HG02870 (cell line): ENCODE results near the gene SFXN2.

Experiments used
- ATAC-seq: cut with Tn5 transposase; IDR thresholded peaks from one replicate; pipeline ENCODE4 v1.9.1; 2021; ENCODE audit warnings: mild to moderate bottlenecking, moderate library complexity; ENCODE audit not compliant: unreplicated experiment

The SFXN2 gene

DNA sequence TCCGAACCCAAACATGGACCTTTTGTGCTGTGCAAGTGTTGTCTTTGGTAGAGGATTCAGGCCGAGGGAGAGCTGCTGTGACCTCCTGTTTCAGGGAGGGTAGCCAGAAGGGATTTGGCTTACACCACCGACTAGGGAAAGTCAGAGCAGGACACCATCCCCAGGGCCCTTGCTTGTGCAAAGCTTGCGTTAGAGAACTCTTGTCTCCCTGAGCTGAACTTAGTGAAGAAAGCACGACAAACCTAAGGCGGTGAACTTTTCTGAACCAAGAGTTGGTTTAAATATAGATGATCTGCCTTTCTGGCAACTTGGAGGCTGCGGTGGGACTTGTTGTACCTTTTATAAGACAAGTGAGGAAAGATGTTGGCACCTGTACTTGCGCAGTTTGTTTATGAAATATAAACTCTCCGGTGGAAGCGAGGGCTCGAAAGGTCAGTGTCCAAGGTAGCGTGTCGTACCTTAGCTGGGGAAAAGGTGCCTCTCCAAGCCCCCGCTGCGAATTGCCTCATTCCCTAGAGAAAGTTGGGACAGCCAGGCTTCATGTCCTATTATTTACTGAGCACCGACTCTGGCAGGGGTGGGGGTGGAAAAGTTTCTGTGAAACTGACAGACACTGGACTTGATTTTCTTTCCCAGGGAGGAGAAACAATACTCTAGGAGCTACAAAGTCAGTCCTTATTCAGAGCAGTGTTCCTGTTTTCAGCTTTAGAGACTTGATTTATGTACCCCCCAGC lies 60.9 kb downstream of the SFXN2 start:
- ATAC-seq = no peak

DNA sequence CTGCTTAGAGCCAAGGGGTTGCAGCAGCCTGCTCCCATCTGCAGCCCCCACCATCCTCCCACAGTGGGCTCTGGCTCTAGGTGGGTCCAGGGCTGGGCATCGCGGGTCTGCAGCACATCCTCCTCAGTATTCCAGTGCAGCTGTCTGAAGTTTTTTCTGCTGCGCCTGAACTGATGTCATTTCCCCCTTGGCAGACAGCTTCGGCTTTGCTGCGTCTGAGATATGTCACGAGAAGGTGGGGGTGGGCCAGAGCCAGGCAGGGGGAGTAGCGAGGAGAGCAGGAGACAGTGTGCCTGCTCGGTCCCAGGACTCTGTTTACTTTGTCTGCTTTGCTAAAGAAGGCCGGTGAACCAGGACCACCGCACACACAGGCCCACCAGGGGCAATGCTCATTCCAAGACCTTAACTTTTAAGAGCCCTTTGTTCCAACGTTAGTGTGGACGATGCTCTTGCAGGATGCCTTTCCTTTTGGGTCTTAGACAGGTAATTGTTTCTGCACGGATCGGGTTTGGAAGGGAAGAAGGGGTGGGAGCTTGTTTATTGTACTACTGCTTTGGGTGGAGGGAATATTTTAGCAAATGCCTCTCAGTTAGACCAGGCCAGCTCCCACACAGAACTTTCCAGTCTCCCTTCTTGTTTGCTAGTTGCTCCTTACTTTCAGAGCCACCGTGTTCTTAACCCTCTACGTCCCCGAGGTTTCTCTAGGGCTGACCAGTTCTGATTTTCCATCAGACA lies 61.7 kb downstream of the SFXN2 start:
- no peak for ATAC-seq

DNA sequence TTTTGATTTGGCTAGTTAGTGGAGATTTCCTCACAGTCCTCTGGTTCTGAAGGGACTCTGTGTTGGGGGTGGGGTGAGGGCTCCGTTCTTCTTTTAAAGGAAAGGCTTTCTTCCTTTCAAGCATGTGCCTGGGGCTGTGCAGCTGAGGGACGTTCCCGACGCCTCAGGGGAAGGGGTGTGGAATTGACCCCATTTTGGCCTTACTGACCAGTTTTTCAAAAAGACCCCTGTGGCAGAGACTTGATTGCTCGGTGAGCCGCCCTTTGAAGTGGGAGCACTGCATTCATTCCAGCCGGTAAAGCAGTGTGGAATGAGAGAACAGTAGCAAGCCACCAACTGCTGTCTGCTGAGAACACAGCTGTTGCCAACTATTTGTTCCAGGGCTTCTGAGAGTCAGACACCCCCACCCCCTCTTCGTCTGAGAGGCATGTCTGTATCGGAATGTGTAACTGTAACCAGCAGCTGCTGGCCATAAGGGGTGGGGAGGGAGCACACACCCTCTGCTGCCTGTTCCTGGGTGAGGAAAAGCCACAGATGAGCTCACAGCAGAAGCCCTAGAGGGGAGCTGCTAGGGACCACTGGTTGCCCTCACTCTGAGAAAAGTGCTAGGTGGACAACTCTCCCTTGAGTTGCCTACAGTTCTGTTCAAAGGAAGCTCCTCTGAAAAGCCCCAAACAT lies 62.5 kb downstream of the SFXN2 start:
- no peak for ATAC-seq

DNA sequence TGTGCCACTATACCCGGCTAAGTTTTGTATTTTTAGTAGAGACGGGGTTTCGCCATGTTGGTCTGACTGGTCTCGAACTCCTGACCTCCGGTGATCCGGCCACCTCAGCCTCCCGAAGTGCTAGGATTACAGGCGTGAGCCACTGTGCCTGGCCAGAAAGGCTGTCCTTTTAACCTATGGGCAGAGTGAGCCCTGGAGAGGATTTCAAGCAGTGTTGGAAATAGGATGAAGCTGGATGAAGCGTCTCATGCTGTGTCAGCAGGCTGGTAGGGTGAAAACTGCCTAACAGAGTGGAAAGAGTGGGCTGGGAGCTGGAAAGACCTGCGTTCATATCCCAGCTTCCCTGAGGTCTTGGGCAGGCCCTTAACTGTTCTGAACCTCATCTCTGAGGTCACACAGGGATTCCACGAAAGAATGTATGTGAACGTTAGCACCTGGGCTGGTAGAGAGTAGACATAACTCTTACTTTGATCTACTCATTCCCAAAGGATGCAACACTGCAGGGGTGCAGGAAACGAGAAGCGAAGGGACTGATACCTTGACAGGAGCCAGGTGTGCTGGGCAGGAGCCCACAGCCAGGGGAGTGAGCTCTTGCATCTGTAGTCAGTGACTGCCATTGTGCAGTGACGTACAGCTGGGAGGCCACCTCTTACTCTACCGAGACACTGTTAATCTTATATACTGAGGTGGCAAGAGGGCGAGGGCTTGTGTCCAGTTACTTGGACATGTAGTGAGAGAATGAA lies 63.4 kb downstream of the SFXN2 start:
- ATAC-seq = no peak

DNA sequence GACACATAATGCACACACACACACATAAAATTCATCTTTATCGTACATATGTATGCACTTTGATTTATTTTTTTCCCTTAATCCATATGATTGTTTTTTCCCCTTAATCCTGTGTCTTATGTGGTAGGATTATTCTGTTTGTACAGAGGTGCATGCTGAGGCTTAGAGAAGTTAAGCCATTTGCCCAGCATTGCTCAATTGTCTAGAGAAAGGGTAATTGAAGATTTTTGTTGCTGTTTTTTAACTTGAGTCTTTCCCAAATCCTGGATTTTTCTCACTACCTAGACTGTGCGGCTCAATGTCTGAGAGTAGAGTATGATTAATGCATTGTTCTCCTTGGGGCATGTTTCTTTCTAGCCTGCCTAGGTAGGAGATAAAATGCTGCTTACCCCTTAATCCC lies 64.3 kb downstream of the SFXN2 start:
- ATAC-seq = no peak

DNA sequence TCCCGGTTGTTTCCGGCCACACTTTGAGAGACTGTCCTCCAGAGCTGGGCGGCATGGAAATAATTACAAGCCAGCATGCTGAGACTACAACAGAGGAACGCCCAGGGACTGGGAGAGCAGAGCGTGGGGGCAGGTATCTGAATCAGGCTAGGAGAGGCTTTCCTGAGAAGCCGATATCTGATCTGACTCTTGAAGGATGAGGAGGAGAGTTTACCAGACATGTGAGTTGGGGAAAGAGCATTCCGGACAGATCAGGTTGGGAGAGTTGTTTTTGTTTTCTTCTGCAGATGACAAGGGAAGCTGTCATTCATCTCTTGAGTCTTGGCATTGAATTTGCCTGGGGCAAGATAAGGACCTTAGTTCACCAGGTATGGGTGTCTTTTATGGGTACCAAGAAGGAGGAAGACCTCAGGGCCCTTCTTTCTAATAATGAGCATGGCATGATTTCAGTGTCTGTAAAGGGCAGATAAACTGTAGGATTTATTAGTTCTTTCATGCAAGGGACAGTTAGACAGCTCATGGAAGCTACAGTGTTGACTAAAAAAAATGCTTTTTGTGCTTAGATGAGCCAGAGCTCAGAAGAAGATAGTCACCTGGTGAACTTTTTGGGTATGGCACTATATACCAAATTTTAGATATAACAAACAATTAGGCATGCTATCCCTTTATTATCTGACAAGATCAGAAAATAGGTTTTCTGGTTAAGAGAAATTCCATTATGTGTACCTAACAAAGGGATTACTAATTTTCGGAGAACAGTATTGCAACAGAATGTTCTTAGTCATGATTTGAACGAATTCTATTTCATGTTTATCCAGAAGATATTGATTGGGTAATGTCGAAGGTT lies 65.5 kb downstream of the SFXN2 start:
- ATAC-seq = no peak

DNA sequence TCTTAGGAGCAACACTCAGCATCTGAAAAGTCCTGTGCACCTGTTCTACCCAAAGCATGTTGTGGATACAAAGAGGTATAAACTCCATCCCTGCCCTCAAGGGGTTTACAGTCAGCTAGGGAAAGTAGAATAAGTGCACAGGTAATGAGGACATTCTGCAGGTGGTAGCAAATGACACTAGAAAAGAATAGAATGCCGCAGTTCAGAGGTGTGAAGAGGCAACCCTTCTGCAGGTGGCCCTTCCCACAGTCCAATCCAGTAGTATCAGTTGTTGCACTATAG lies 66.0 kb downstream of the SFXN2 start:
- ATAC-seq = no peak

DNA sequence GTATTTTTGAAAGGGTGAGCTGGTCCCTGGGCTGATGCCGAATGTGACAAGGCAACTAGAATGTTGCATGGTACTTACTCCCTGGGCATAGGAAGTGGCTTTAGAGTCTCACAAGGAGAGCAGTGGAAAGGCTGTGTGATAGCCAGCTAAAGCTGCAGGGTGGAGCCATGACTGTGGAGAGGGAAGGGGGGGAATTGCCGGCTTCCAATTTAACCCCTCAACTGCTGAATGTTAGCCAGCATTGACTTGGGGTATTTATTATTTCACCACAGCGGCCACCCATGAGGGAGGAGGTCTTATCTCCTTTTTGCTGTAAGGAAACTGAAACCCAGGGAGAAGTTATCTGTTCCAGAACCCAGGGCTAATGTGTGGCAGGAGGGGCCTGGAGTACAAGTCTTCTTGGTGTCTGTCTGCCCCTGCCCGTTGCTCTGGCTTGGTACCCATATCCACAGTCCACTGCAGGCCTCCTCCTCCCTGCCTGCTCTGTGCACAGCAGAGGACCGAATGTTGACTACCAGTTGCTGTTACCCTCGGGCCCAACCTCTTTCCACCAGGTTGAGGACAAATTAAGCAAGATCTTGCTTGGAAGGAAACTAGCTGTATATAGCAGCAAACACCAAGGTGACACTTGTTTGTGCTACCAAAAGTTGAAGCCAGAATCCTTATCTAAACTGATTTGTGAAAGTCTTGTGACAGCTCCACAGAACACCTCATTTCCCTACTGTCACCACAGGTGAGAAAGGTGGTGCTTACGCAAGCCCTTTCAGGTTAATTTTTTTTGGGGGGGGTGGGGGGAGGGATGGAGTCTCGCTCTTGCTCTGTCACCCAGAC lies 66.9 kb downstream of the SFXN2 start:
- ATAC-seq = no peak

DNA sequence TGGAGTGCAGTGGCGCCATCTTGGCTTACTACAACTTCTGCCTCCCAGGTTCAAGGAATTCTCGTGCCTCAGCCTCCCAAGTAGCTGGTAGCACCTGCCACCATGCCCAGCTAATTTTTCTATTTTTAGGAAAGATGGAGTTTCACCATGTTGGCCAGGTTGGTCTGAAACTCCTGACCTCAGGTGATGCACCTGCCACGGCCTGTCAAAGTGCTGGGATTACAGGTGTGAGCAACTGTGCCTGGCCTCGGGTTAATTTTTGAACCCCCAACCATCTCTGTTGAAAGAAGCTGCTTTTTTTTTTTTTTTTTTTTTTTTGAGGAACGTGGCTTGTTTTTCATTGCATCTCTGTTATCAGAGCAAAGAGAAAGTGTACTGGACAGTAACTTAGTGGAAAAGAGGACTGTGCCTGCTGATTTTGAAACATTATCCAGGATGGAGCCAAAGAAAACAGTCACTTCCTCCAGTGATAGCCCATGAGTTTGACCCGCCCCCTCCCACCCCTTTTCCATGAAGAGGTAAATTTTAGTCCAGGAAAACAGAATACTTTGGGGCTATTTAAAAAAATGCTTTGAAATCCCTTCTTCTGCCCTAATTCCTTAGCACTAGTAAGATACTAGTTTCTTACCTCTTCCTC lies 67.6 kb downstream of the SFXN2 start:
- ATAC-seq = no peak

DNA sequence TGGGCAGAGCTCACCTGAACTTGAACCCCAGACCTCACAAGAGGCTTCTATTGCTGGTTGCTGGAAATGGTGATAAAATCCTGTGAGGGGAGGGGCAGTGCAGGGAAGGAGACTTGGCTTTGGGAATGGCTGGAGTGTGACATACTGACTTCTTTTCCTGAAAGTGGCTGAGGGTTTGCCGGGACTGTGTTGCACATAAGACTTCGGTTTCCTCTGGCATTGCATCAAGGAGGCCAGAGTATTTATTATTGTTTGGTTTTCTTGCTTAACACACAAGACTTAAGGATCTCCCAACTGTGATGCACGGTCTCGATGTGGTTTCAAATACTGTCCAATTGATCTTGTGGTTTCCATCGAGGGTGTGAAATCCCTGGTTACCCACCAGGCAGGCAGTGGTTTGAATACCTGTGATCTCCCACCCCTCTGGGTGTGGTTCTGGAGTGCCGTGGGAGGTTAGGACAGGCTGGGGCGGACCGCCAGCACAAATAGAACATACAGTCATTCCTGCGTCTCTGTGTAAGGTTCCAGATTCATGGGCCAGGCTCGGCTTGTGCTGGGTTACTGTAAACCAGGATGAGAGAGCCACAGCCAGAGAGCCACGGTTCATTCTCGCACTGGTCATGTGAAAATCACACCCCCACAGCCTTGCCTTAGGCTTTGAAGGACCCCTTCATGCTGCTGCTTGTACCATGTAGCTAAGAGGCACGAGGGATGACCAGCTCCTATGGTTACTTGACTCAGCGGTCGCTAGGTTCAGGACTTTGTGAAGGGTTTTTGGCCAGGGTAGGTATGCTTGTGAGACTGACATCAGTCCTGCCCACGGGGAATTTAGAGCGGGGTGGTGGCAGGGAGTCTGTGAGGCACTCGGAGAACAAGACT lies 68.5 kb downstream of the SFXN2 start:
- no peak for ATAC-seq

DNA sequence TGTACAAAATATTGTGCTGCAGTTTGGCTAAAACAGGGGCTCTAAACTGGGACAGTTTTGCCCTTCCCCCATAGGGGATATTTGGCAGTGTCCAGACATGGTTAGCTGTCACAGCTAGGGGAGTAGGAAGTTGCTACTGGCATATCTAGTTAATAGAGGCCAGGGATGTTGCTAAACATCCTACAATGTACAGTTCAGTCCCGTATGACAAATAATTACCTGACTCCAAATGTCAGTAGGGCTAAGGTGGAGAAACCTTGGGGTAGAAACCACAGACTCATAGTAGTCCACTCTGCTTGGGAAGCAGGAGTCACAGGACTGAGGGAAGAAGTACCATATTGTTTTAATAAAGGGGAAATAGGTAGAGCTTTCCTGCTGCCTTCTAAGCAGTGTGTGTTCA lies 69.1 kb downstream of the SFXN2 start:
- ATAC-seq = no peak

DNA sequence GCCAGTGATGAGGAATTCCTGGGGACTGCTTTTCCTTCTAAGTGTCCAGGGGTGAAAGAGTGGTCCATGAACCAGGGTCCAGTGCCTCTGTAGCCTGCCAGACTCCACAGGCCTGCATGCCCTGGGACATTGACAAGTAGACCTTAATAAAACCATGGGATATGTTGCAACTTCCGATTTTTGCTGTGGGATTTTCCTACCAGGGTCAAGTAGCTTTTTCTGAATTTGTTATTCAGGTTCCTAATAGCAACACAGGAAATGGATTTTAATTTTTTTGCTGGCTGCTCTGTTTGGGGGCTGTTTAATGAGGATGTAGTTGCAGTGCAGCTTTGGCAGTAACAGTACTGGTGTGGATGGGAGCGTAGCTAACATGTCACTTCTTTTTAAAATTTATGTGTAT lies 71.4 kb downstream of the SFXN2 start:
- ATAC-seq = no peak

DNA sequence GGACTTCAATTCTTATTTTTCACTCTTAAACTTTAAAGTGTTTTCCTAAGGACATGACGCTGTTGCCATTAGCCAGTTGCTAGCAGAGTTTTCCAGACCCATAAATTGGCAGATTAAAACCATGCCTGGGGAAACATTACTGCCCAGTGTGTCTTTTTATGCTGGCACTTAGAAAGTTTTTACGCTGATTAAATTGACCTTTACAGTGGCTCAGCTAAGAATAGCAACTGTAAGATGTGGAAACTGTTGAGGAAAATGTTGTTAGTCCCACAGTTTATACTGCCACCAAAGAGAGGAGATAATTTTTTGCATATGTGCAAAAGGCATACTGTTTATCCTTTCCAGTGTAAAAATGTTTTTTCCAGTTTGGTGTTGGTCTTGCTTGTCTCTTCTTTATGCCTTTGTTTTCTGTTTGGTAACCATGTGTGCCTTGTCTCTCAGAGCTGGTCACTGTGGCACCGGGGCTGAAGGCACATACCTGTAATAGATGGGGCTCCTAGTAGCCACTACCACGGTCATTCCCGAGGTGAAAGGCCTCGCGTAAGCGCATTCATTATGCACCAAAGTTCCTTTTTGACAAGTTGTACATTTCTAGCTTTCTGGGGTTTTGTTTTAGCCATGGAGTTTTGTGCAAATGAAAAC lies 77.4 kb downstream of the SFXN2 start:
- no peak for ATAC-seq
